ENCODE results near the gene GAB2. TPM values are rescaled to one million over a fixed set of nuclear protein-coding genes. Genes with fewer than 3 reads are reported as not detected.

Gene GAB2
- total and polyA plus RNA-seq, 2 of the 13 experiments (the other 11 are each of a cell fraction or from before 2014, with no cell fraction given) = 4.1 to 8.6 TPM

DNA sequence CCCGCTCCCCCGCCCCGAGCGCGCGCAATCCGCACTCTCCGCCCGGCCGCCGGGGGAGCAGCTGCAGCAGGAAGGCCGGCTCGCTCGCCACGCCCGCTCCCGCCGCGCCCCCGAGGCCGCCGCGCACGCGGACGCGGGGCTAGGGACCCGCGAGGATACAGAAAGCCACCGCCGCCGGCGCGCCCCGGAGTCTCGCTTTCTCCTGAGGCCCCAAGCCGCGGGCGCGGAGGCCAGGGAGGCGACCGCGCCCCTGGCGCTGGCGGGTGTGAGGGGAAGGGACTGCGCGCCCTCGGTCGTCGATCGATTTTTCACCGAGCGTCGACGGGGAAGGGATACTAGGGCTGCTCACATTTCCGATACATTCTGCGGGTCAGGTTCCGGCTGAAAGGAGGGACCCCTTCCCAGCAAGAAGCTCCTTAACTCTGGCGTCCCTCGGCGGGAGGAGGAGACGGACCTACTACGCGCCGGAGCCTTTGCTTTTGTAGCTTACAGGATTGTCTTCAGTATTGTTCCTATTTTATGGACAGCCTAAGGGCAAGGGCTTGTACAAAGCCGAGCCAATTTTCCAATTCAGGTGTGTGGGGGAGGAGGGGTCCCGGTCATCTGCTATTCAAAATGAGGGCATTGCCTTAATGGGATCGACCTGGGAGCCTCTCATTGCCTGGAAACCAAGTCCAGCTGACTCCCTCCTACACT, 416 bp upstream of the GAB2 start (continued):
- TF ChIP-seq ZMAT5 (CRISPR knock-in tag; IDR thresholded peaks at IDR 0.05; ENCODE audit: borderline replicate concordance, low read depth) (no peak), SOX6 (IDR thresholded peaks at IDR 0.05) (no peak), SOX6 (CRISPR knock-in tag; IDR thresholded peaks at IDR 0.05) (peak; percentile 8; the same call in 1 of the 2 replicates), XBP1 (CRISPR knock-in tag; IDR thresholded peaks at IDR 0.05) (no peak), DPF2 (CRISPR knock-in tag; IDR thresholded peaks at IDR 0.05; ENCODE audit: borderline replicate concordance, low read depth) (no peak), ARHGAP35 (CRISPR knock-in tag; IDR thresholded peaks at IDR 0.05; ENCODE audit: borderline replicate concordance) (no peak), TAF1 (CRISPR knock-in tag; IDR thresholded peaks at IDR 0.05) (peak; percentile 23; the same call in 1 of the 2 replicates), ZNF17 (CRISPR knock-in tag; IDR thresholded peaks at IDR 0.05) (no peak), TSC22D2 (CRISPR knock-in tag; IDR thresholded peaks at IDR 0.05; ENCODE audit: borderline replicate concordance) (no peak; the same call in 1 of the 2 replicates), ZEB1 (IDR thresholded peaks at IDR 0.05; ENCODE audit: insufficient replicate concordance, low read depth) (peak; percentile 10), NCOA5 (CRISPR knock-in tag; IDR thresholded peaks at IDR 0.05) (no peak), U2AF1 (optimal IDR thresholded peaks at IDR 0.05; ENCODE audit: low read depth, low read length) (no peak), ZNF235 (CRISPR knock-in tag; IDR thresholded peaks at IDR 0.05; ENCODE audit: borderline replicate concordance) (no peak), NBN (conservative IDR thresholded peaks at IDR 0.05) (no peak), ZFP1 (CRISPR knock-in tag; IDR thresholded peaks at IDR 0.05) (no peak), ZNF24 (IDR thresholded peaks at IDR 0.05) (no peak), MTA3 (CRISPR knock-in tag; IDR thresholded peaks at IDR 0.05) (no peak), ZNF746 (CRISPR knock-in tag; IDR thresholded peaks at IDR 0.05) (no peak), ONECUT2 (CRISPR knock-in tag; IDR thresholded peaks at IDR 0.05) (peak; percentile 96), PCBP1 (IDR thresholded peaks at IDR 0.05; ENCODE audit: borderline replicate concordance, low read depth, low read length) (no peak)
- TF ChIP-seq, protein P1, sequence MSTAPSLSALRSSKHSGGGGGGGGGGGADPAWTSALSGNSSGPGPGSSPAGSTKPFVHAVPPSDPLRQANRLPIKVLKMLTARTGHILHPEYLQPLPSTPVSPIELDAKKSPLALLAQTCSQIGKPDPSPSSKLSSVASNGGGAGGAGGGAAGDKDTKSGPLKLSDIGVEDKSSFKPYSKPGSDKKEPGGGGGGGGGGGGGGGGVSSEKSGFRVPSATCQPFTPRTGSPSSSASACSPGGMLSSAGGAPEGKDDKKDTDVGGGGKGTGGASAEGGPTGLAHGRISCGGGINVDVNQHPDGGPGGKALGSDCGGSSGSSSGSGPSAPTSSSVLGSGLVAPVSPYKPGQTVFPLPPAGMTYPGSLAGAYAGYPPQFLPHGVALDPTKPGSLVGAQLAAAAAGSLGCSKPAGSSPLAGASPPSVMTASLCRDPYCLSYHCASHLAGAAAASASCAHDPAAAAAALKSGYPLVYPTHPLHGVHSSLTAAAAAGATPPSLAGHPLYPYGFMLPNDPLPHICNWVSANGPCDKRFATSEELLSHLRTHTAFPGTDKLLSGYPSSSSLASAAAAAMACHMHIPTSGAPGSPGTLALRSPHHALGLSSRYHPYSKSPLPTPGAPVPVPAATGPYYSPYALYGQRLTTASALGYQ (CRISPR knock-in tag; IDR thresholded peaks at IDR 0.05) = no peak
- TF ChIP-seq, protein P2, sequence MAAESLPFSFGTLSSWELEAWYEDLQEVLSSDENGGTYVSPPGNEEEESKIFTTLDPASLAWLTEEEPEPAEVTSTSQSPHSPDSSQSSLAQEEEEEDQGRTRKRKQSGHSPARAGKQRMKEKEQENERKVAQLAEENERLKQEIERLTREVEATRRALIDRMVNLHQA (CRISPR knock-in tag; IDR thresholded peaks at IDR 0.05) = no peak
- TF ChIP-seq, protein P3, sequence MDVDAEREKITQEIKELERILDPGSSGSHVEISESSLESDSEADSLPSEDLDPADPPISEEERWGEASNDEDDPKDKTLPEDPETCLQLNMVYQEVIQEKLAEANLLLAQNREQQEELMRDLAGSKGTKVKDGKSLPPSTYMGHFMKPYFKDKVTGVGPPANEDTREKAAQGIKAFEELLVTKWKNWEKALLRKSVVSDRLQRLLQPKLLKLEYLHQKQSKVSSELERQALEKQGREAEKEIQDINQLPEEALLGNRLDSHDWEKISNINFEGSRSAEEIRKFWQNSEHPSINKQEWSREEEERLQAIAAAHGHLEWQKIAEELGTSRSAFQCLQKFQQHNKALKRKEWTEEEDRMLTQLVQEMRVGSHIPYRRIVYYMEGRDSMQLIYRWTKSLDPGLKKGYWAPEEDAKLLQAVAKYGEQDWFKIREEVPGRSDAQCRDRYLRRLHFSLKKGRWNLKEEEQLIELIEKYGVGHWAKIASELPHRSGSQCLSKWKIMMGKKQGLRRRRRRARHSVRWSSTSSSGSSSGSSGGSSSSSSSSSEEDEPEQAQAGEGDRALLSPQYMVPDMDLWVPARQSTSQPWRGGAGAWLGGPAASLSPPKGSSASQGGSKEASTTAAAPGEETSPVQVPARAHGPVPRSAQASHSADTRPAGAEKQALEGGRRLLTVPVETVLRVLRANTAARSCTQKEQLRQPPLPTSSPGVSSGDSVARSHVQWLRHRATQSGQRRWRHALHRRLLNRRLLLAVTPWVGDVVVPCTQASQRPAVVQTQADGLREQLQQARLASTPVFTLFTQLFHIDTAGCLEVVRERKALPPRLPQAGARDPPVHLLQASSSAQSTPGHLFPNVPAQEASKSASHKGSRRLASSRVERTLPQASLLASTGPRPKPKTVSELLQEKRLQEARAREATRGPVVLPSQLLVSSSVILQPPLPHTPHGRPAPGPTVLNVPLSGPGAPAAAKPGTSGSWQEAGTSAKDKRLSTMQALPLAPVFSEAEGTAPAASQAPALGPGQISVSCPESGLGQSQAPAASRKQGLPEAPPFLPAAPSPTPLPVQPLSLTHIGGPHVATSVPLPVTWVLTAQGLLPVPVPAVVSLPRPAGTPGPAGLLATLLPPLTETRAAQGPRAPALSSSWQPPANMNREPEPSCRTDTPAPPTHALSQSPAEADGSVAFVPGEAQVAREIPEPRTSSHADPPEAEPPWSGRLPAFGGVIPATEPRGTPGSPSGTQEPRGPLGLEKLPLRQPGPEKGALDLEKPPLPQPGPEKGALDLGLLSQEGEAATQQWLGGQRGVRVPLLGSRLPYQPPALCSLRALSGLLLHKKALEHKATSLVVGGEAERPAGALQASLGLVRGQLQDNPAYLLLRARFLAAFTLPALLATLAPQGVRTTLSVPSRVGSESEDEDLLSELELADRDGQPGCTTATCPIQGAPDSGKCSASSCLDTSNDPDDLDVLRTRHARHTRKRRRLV (CRISPR knock-in tag; IDR thresholded peaks at IDR 0.05) = no peak
